NCI-H69 (cell line): Measurements from ENCODE around the gene B3GAT1.

Experiments used
- DNase-seq: peaks from one replicate; lab custom pipeline; 2025; lab: John Stamatoyannopoulos, UW

The B3GAT1 gene

GRCh38 chr11:134333946-134334345 is 78.1 kb downstream of the B3GAT1 start:
- DNase-seq = peak; percentile 19

DNA sequence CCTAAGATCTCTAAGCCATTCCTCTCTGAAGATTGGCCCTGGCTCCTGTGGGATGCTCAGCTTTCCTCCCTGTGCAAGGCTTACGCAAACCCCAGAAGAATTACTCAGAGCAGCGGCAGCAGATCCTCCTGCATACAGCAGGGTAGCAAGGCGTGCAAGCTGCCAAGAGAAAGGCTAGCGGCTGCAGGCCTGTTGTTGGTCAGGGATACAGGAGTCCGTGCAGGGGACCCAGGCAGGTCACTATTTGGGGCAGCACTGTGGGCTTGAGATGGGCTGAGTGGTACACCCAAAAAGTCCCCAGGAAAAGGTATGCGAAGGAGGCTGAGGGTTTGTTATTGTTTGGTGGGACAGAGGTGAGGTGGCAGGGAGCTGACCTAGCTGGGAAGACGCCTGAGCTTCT is 78.7 kb downstream of the B3GAT1 start:
- DNase-seq = no peak

- DNase-seq = no peak
These were observed 79.3 kb downstream of the B3GAT1 start for GRCh38 chr11:134332782-134333181.

GRCh38 chr11:134332189-134332631 is 79.8 kb downstream of the B3GAT1 start:
- peak; percentile 80 for DNase-seq

DNA sequence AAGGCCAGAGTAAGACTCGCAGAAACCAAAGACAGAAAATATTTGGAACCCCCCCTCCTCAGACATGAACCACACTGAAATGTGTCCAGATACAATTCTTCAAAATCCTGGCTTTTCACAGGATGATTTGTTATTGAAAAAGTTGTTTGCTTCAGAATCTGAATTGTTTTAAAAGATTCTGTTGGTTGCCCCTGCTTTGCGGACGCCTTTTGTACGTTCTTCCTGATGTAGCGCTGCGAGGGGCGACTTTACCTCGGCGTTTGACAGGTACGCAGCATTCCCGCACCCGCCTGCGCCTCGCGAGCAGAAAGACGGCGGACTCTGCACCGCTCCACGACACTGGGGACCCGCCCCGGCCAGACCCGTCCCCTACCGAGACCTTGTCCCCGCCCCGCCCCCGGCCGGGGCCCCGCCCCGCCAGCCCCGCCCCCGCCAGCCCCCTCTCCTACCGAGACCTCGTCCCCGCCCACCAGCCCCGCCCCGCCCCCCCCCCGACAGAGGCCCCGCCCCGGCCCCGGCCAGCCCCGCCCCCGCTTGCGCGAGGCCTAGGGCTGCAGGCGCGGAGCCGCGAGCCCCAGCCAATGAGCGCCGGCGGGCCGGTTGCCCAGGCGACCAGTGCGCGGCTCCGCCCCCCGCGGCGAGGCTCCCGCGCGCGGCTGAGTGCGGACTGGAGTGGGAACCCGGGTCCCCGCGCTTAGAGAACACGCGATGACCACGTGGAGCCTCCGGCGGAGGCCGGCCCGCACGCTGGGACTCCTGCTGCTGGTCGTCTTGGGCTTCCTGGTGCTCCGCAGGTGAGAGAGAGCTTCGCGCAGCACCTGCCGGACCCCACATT is 80.5 kb downstream of the B3GAT1 start, which contains the start of gene GLB1L2:
TSS of gene GLB1L2 (plus strand) at position 635 of the 835 bp plus-strand sequence. CDS start at position 709, 74 bp downstream.
- peak; percentile 94 for DNase-seq

DNA sequence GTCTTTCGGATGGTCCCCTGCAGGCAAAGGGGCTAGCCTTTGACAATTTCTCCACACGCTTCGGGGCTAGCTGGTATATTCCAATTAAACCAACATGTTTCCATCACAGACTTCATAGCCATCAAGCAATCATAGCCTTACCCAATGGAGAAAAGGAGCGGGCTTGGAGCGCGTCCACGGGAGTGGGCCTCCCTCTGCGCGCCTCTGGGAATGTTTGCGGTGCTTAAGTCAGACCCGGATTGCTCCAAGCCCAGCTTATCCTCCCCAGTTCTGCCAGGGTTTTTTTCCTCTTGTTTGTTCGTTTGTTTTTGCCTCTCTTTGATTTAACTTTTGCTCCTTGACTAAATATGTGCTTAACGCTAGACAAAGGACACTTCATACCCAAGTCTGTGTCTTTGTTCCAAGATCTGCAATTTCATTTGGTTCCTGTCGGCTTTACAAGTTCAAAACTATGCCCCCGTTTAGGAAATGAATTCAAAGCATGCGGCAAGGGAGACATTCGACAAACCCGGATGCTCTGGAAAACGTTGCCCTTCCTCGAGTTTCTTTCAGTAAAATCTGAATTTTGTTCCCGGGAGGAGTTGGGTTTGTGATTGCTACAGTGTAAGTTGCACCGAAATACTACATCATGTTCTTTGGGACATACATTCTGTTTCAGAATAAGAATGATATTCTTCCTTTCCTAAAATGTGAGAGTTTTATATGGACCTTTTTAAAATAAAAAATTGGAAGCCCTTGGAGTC is 81.3 kb downstream of the B3GAT1 start:
- peak; percentile 21 for DNase-seq
